GM12878 (cell line): ENCODE measurements around the gene RAB25. TPM values are rescaled to one million over a fixed set of nuclear protein-coding genes. Genes with fewer than 3 reads are reported as not detected.

ENCODE experiments used
- ATAC-seq: fragments of 200-7000 bp; cut with Tn5 transposase; 3 replicates; pipeline ENCODE4 v1.9.1; 2020; ENCODE audit warnings: mild to moderate bottlenecking, moderate library complexity
- BruUV-seq: library from RNA; stranded (reverse); fragments of 400-500 nt; replicated peaks from 2 replicates; lab custom pipeline; 2021; lab: Mats Ljungman, UMichigan
- CTCF ChIA-PET: fragments of 300-600 bp; sonication (Branson Sonifier 250); formaldehyde crosslinking; extraction: SDS; loops from one replicate; lab custom pipeline; 2021; ENCODE audit warnings: inconsistent platforms; lab: Yijun Ruan, JAX
- POLR2A ChIA-PET: fragments of 350-600 bp; formaldehyde crosslinking; extraction: SDS; loops from one replicate; lab custom pipeline; 2021; ENCODE audit warnings: inconsistent platforms; lab: Charles Lee
- RAD21 ChIA-PET: fragments of 300-600 bp; sonication (Branson Sonifier 250); formaldehyde crosslinking; loops from one replicate; lab custom pipeline; 2023; ENCODE audit warnings: antibody characterized with exemption; ENCODE audit not compliant: unreplicated experiment; lab: Charles Lee
- SMC1A ChIA-PET: fragments of 300-600 bp; sonication (Branson Sonifier 250); formaldehyde crosslinking; loops from one replicate; lab custom pipeline; 2023; ENCODE audit not compliant: unreplicated experiment, uncharacterized antibody; lab: Charles Lee
- DNase-seq: peaks from one replicate; pipeline ENCODE4 v3.0.0-alpha.2; 2011; ENCODE audit warnings: low read depth, low spot score
- FAIRE-seq: peaks from 3 replicates; lab custom pipeline; 2011; peaks lifted over from hg19 to GRCh38; lab: Jason Lieb, UNC
- H2AFZ ChIP-seq: 2 replicates; pipeline ENCODE4 v1.6.0; 2011; ENCODE audit warnings: low read depth, low read length, control low read depth; ENCODE audit not compliant: control insufficient read depth
- H3K27ac ChIP-seq: 2 replicates; pipeline ENCODE4 v1.5.1; 2011; ENCODE audit warnings: control low read depth; ENCODE audit not compliant: control insufficient read depth, insufficient read depth
- H3K27me3 ChIP-seq, 2 experiments: replicated peaks in 1 of 2; 2 replicates each; pipeline versions ENCODE4 v1.6.0 to v1.6.1; 2011; ENCODE audit warnings: low read length in 1 of 2; ENCODE audit not compliant: control insufficient read depth in 2 of 2, insufficient read depth in 2 of 2
- H3K36me3 ChIP-seq, 2 experiments: 2 replicates each; pipeline ENCODE4 v1.5.1; 2011; ENCODE audit warnings: low read length in 1 of 2; ENCODE audit not compliant: control insufficient read depth in 2 of 2, insufficient read depth in 2 of 2
- H3K4me1 ChIP-seq: 2 replicates; pipeline ENCODE4 v1.6.1; 2011; ENCODE audit warnings: mild to moderate bottlenecking, low read length, moderate library complexity, mixed read lengths; ENCODE audit not compliant: control insufficient read depth, insufficient read depth
- H3K4me2 ChIP-seq: 2 replicates; pipeline ENCODE4 v1.6.0; 2011; ENCODE audit warnings: control low read depth; ENCODE audit not compliant: control insufficient read depth, insufficient read depth
- H3K4me3 ChIP-seq: fragments of 200-600 bp; sonication (generic); 2 replicates; pipeline ENCODE4 v1.5.1; 2016
- H3K79me2 ChIP-seq: 2 replicates; pipeline ENCODE4 v1.6.0; 2011; ENCODE audit warnings: low read length; ENCODE audit not compliant: control insufficient read depth, insufficient read depth
- H3K9ac ChIP-seq: 2 replicates; pipeline ENCODE4 v1.8.0; 2011; ENCODE audit warnings: low read length, control low read depth, mixed read lengths; ENCODE audit not compliant: control insufficient read depth, insufficient read depth
- H3K9me3 ChIP-seq: replicated peaks from 3 replicates; pipeline ENCODE4 v1.5.1; 2011; ENCODE audit warnings: mild to moderate bottlenecking, low read length; ENCODE audit not compliant: control insufficient read depth, insufficient read depth
- H4K20me1 ChIP-seq: 2 replicates; pipeline ENCODE4 v1.6.0; 2011; ENCODE audit not compliant: control insufficient read depth, insufficient read depth
- BHLHE40 ChIP-seq, 2 experiments: fragments of 450-650 bp in 1 of 2; IDR thresholded peaks; 2 replicates each; pipeline ENCODE4 v1.6.1; 2011 to 2017; ENCODE audit warnings: low read depth in 2 of 2, borderline replicate concordance in 1 of 2, improper control_type of control experiment in 1 of 2, low read length in 1 of 2, mild to moderate bottlenecking in 1 of 2
- IKZF1 ChIP-seq: fragments of 450-650 bp; conservative IDR thresholded peaks from 2 replicates; pipeline ENCODE4 v1.6.1; 2017; ENCODE audit warnings: antibody characterized with exemption, mild to moderate bottlenecking
- LARP7 ChIP-seq: fragments of 450-650 bp; IDR thresholded peaks from 2 replicates; pipeline ENCODE4 v1.6.1; 2017; ENCODE audit warnings: mild to moderate bottlenecking
- RAD51 ChIP-seq: fragments of 450-650 bp; IDR thresholded peaks from 2 replicates; pipeline ENCODE4 v1.6.1; 2016; ENCODE audit warnings: moderate library complexity, mild to moderate bottlenecking, inconsistent platforms
- SMARCA5 ChIP-seq: fragments of 450-650 bp; IDR thresholded peaks from 2 replicates; pipeline ENCODE4 v1.6.1; 2017; ENCODE audit warnings: mild to moderate bottlenecking
- YY1 ChIP-seq: IDR thresholded peaks from 2 replicates; pipeline ENCODE4 v1.6.1; 2011; ENCODE audit warnings: low read depth, mild to moderate bottlenecking, low read length
- WGBS: methylation state at CpG from one replicate; pipeline ENCODE4 v1.1.6; 2016; ENCODE audit warnings: low lambda C conversion rate; ENCODE audit not compliant: insufficient replicate concordance, insufficient coverage; ENCODE audit errors: missing lambda C conversion rate; 5-methylcytosine and 5-hydroxymethylcytosine counted together
- in situ Hi-C: fragments of 300-500 bp; cut with MboI; formaldehyde crosslinking; loops from 9 replicates; pipeline ENCODE4 v1.14.3; 2018; ENCODE audit warnings: mixed read lengths
- intact Hi-C: fragments of 100-400 bp; cut with micrococcal nuclease; formaldehyde crosslinking; loops from one replicate; pipeline ENCODE4 v1.14.2; 2022; ENCODE audit not compliant: unreplicated experiment
- polyA plus RNA-seq, 11 experiments: library from polyadenylated mRNA; depleted of rRNA in 4 of 11; unstranded in 6 of 11; stranded (reverse) in 5 of 11; fragments of >200 nt; fragmentation: Nextera tagmentation in 4 of 11; fragmentation: Illumina TruSeq in 1 of 11; extraction: Ambion mirVana in 4 of 11; extraction: Trizol in 1 of 11; gene quantifications; 1 replicate in 1 of 11; 2 replicates in 10 of 11; pipeline versions ENCODE4 v1.2.1 to v1.2.3, GENCODE V29; 2011 to 2016; ENCODE audit warnings: inconsistent platforms in 2 of 11, missing spikeins in 2 of 11, low read depth in 1 of 11
- total RNA-seq, 4 experiments: library from RNA; depleted of rRNA in 3 of 4; stranded (reverse); fragments of >200 nt in 3 of 4; fragmentation: Illumina TruSeq in 1 of 4; extraction: Trizol in 1 of 4; gene quantifications; 2 replicates each; pipeline versions ENCODE4 v1.2.1 to v1.2.3, GENCODE V29; 2013 to 2021
- TF ChIP-seq, protein P1 (sequence below): fragments of 450-650 bp; IDR thresholded peaks from 2 replicates; pipeline ENCODE4 v1.6.1; 2016; ENCODE audit warnings: mild to moderate bottlenecking
- TF ChIP-seq, protein P2 (sequence below): fragments of 450-650 bp; formaldehyde crosslinking; IDR thresholded peaks from 2 replicates; pipeline ENCODE4 v1.4.0; 2022; ENCODE audit warnings: mild to moderate bottlenecking, moderate library complexity
- TF ChIP-seq, protein P3 (sequence below), 3 experiments: IDR thresholded peaks in 2 of 3; conservative IDR thresholded peaks in 1 of 3; 2 replicates each; pipeline ENCODE4 v1.5.1; 2011; ENCODE audit warnings: low read depth in 3 of 3, low read length in 3 of 3, mild to moderate bottlenecking in 3 of 3, control low read depth in 2 of 3, moderate library complexity in 2 of 3, inconsistent platforms in 1 of 3, mixed read lengths in 1 of 3; ENCODE audit not compliant: control insufficient read depth in 2 of 3, insufficient read depth in 1 of 3; ENCODE audit errors: extremely low read depth in 1 of 3
- TF ChIP-seq, protein P4 (sequence below): IDR thresholded peaks from 2 replicates; pipeline ENCODE4 v1.6.1; 2011; ENCODE audit warnings: low read depth, low read length, improper control_type of control experiment, borderline replicate concordance

Gene RAB25
- total and polyA plus RNA-seq, 10 of the 15 experiments (the other 5 are each of a cell fraction or from before 2014, with no cell fraction given): 0.16 to 0.36 (median 0.22) TPM; not detected in 7

DNA sequence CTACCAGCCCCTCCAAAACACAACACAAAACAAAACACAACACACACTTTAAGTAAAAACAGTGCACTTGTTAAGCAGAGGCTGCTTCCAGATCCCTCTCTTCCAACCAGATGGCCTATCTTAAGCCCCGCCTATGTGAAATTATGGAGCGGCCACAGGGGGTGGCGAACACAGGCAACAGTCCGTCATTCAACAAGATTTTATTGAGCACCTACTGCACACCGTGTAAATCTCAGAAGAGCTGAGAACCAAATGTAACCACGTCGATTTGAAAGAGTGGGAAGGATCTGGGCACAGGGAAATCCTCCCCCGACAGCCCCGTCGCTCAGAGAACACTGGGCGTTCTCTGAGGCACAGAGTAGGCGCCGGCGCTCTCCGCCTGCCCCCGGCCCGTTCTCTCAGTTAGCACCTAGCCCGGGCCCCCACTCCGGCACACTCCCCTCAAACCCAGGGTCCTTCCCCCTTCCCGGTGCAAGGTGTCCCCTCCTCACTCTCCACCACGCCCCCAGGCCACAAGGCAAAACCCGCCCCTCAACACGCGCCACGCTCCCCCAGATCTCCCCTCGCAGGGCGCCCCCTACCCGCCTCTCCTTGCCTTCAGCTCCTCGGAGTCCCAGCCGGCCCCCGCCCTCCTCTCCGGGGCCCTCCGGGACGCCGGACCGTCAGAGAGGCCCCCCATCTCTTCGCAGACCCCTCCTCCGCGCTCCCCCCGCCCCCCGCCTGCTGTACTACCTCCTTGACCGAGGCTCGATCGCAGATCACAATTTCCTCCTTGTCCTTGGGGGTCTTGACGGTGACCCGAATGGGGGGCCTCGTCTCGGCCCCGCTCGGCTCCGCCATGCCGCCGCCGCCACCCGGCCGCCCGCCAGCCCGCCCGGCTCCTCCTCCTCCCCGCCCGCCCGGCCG is 7.8 kb upstream of the RAB25 start:
- no peak for DNase-seq
- peak overlapping the region; percentile 67 for H3K9ac ChIP-seq
- in situ Hi-C loops: no loop called here
- 0 out of 2 replicates have a peak, but pooled peaks have one; percentile 11 for TF ChIP-seq YY1
- TF ChIP-seq SMARCA5: 0 out of 2 replicates have a peak, but pooled peaks have one; percentile 70
- TF ChIP-seq BHLHE40 (IDR thresholded peaks at IDR 0.05; ENCODE audit: borderline replicate concordance in 1 of 2, low read depth in 2 of 2, low read length in 1 of 2): 0 out of 4 replicates have a peak, but pooled peaks of 1 of the 2 experiments have one; percentile 11
- peak; percentile 42; the same call in 1 of the 2 replicates for TF ChIP-seq LARP7
- TF ChIP-seq, protein P1, sequence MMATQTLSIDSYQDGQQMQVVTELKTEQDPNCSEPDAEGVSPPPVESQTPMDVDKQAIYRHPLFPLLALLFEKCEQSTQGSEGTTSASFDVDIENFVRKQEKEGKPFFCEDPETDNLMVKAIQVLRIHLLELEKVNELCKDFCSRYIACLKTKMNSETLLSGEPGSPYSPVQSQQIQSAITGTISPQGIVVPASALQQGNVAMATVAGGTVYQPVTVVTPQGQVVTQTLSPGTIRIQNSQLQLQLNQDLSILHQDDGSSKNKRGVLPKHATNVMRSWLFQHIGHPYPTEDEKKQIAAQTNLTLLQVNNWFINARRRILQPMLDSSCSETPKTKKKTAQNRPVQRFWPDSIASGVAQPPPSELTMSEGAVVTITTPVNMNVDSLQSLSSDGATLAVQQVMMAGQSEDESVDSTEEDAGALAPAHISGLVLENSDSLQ: peak; percentile 81
- TF ChIP-seq, protein P2, sequence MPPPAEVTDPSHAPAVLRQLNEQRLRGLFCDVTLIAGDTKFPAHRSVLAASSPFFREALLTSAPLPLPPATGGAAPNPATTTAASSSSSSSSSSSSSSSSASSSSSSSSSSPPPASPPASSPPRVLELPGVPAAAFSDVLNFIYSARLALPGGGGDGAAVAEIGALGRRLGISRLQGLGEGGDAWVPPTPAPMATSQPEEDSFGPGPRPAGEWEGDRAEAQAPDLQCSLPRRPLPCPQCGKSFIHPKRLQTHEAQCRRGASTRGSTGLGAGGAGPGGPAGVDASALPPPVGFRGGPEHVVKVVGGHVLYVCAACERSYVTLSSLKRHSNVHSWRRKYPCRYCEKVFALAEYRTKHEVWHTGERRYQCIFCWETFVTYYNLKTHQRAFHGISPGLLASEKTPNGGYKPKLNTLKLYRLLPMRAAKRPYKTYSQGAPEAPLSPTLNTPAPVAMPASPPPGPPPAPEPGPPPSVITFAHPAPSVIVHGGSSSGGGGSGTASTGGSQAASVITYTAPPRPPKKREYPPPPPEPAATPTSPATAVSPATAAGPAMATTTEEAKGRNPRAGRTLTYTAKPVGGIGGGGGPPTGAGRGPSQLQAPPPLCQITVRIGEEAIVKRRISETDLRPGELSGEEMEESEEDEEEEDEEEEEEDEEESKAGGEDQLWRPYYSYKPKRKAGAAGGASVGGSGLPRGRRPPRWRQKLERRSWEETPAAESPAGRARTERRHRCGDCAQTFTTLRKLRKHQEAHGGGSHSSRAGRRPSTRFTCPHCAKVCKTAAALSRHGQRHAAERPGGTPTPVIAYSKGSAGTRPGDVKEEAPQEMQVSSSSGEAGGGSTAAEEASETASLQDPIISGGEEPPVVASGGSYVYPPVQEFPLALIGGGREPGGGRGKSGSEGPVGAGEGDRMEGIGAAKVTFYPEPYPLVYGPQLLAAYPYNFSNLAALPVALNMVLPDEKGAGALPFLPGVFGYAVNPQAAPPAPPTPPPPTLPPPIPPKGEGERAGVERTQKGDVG (CRISPR knock-in tag): no peak
- no peak for TF ChIP-seq RAD51
- TF ChIP-seq, protein P3, sequence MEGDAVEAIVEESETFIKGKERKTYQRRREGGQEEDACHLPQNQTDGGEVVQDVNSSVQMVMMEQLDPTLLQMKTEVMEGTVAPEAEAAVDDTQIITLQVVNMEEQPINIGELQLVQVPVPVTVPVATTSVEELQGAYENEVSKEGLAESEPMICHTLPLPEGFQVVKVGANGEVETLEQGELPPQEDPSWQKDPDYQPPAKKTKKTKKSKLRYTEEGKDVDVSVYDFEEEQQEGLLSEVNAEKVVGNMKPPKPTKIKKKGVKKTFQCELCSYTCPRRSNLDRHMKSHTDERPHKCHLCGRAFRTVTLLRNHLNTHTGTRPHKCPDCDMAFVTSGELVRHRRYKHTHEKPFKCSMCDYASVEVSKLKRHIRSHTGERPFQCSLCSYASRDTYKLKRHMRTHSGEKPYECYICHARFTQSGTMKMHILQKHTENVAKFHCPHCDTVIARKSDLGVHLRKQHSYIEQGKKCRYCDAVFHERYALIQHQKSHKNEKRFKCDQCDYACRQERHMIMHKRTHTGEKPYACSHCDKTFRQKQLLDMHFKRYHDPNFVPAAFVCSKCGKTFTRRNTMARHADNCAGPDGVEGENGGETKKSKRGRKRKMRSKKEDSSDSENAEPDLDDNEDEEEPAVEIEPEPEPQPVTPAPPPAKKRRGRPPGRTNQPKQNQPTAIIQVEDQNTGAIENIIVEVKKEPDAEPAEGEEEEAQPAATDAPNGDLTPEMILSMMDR (IDR thresholded peaks at IDR 0.05 in 2 of 3, conservative IDR thresholded peaks at IDR 0.05 in 1 of 3; ENCODE audit: control insufficient read depth in 2 of 3, extremely low read depth in 1 of 3, insufficient read depth in 1 of 3, low read depth in 3 of 3, low read length in 3 of 3): peak in 2 of 3 experiments; percentile 39 to 47; a peak in 3 of 6 replicates
- TF ChIP-seq IKZF1: peak; percentile 32; the same call in 1 of the 2 replicates
- TF ChIP-seq, protein P4, sequence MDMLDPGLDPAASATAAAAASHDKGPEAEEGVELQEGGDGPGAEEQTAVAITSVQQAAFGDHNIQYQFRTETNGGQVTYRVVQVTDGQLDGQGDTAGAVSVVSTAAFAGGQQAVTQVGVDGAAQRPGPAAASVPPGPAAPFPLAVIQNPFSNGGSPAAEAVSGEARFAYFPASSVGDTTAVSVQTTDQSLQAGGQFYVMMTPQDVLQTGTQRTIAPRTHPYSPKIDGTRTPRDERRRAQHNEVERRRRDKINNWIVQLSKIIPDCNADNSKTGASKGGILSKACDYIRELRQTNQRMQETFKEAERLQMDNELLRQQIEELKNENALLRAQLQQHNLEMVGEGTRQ: no peak

More for the DNA sequence above, 7.8 kb upstream of the RAB25 start:
- SMC1A ChIA-PET: interaction anchor here (1.6 to 1.7 kb wide), 2 partner anchors 13 to 114 kb away, joined by 5 read pairs; no protein-coding TSS in a partner anchor
- POLR2A ChIA-PET: interaction anchor here (0.6 to 1.3 kb wide), 2 partner anchors 30 to 86 kb away, joined by 5 to 6 read pairs; no protein-coding TSS in a partner anchor
- peak overlapping the region; percentile 79 for H3K4me3 ChIP-seq
- intact Hi-C loops: loop anchor here (2.0 to 10.0 kb wide), 3 partner anchors 40 to 198 kb away; partner anchors contain the start of genes ARHGEF2, GON4L and SYT11
- peak overlapping the region; percentile 63 for H3K27ac ChIP-seq
- CTCF ChIA-PET: interaction anchor here (0.6 to 1.4 kb wide), 7 partner anchors 31 to 230 kb away, joined by 3 to 4 read pairs (median 3); partner anchors contain the start of gene TMEM79
- WGBS: under 1% methylated on average over 27 of the region's 63 CpGs
- RAD21 ChIA-PET: interaction anchor here (0.7 to 3.3 kb wide), 4 partner anchors 13 to 115 kb away, joined by 3 to 14 read pairs (median 8); no protein-coding TSS in a partner anchor
- peak overlapping the region; percentile 90 for H3K4me2 ChIP-seq
- H3K79me2 ChIP-seq: peaks cover 19% of the 10 kb centered on the region
- H3K36me3 ChIP-seq: peaks cover 0 to 2% of the 10 kb centered on the region in 2 experiments; a peak in 2 of 4 replicates
- no peaks in the 10 kb centered on the region for H3K27me3 ChIP-seq
- no peaks in the 10 kb centered on the region for H4K20me1 ChIP-seq
- H2AFZ ChIP-seq: peak overlapping the region; percentile 93
- BruUV-seq: TSS peak; percentile 43
- FAIRE-seq (peak; percentile 27), ATAC-seq (peak; percentile 34)
- H3K4me1 ChIP-seq: no peaks in the 10 kb centered on the region; the same call in 1 of the 2 replicates
- no peaks in the 10 kb centered on the region for H3K9me3 ChIP-seq
